Prostate gland (tissue), 2 donors: ENCODE measurements around the gene AOPEP.

Experiments
- CTCF ChIP-seq, 4 experiments: fragments of 200-600 bp in 2 of 4; fragments of 450-650 bp in 2 of 4; sonication (generic) in 2 of 4; IDR thresholded peaks; 1 replicate in 3 of 4; 2 replicates in 1 of 4; pipeline ENCODE4 v1.5.1; 2016 to 2019; ENCODE audit warnings: antibody characterized with exemption in 4 of 4, mild to moderate bottlenecking in 2 of 4, moderate library complexity in 2 of 4
- POLR2AphosphoS5 ChIP-seq: sonication (generic); formaldehyde crosslinking; IDR thresholded peaks from one replicate; pipeline ENCODE4 v1.6.1; 2017; ENCODE audit warnings: antibody characterized with exemption

GRCh38 chr9:94887721-94888120, 161.2 kb downstream of the AOPEP start:
- TF ChIP-seq POLR2AphosphoS5, result no peak
- no peak for TF ChIP-seq CTCF (IDR thresholded peaks at IDR 0.05)
